Measurements from ENCODE around the gene NUP210. TPM values are rescaled to one million over a fixed set of nuclear protein-coding genes. Genes with fewer than 3 reads are reported as not detected.

NUP210 gene
- total and polyA plus RNA-seq, 2 of the 13 experiments (the other 11 are each of a cell fraction or from before 2014, with no cell fraction given), result 31.6 to 35.2 TPM

GRCh38 chr3:13352621-13353131, 67.4 kb downstream of the NUP210 start:
- intact Hi-C loops (cut with micrococcal nuclease; ENCODE audit: unreplicated experiment) (no loop called here), in situ Hi-C loops (cut with HindIII; ENCODE audit: extremely low pct_ligation_motif_present, low pct_unique_long_range_greater_than_20kb) (no loop called here)
- Histone ChIP-seq H2AFZ (ENCODE audit: low read length) (no peak overlapping the region), H3K4me2 (ENCODE audit: low read depth, low read length) (no peak overlapping the region), H3K9ac (ENCODE audit: insufficient read depth, low read depth, low read length) (no peak overlapping the region), H3K27ac (ENCODE audit: extremely low read length, insufficient read depth, low read length) (no peak overlapping the region), H3K27me3 (ENCODE audit: control insufficient read depth in 1 of 2, insufficient read depth in 2 of 2, low read length in 2 of 2) (no peaks in the 10 kb centered on the region), H3K4me3 (replicated peaks in 1 of 3; ENCODE audit: insufficient read depth in 1 of 3, low read depth in 2 of 3, low read length in 3 of 3) (no peak overlapping the region), H4K20me1 (ENCODE audit: insufficient read depth, low read length) (no peaks in the 10 kb centered on the region), H3K4me1 (ENCODE audit: insufficient read depth, low read length) (no peaks in the 10 kb centered on the region), H3K9me3 (ENCODE audit: low read length) (no peaks in the 10 kb centered on the region), H3K36me3 (replicated peaks in 1 of 2; ENCODE audit: control insufficient read depth in 1 of 2, insufficient read depth in 2 of 2, low read length in 2 of 2) (peaks cover 43 to 93% of the 10 kb centered on the region in 2 experiments), H3K79me2 (ENCODE audit: insufficient read depth, low read length) (no peaks in the 10 kb centered on the region)
- no peak for FAIRE-seq
- DNase-seq (ENCODE audit: low spot score), result no peak
- ChIA-PET CTCF (ENCODE audit: low intra/inter-chr PET ratio, low total read pairs) (no interaction called here), POLR2A (no interaction called here)
- WGBS (ENCODE audit: low lambda C conversion rate), result 93% methylated on average over 2 of the region's 7 CpGs
- BruUV-seq (replicated peaks), result no TSS peak
- no peak for ATAC-seq
- TF ChIP-seq ZBTB20 (CRISPR knock-in tag; IDR thresholded peaks at IDR 0.05; ENCODE audit: borderline replicate concordance, low read depth) (no peak), DDIT3 (CRISPR knock-in tag; IDR thresholded peaks at IDR 0.05) (no peak)
- TF ChIP-seq, protein P1, sequence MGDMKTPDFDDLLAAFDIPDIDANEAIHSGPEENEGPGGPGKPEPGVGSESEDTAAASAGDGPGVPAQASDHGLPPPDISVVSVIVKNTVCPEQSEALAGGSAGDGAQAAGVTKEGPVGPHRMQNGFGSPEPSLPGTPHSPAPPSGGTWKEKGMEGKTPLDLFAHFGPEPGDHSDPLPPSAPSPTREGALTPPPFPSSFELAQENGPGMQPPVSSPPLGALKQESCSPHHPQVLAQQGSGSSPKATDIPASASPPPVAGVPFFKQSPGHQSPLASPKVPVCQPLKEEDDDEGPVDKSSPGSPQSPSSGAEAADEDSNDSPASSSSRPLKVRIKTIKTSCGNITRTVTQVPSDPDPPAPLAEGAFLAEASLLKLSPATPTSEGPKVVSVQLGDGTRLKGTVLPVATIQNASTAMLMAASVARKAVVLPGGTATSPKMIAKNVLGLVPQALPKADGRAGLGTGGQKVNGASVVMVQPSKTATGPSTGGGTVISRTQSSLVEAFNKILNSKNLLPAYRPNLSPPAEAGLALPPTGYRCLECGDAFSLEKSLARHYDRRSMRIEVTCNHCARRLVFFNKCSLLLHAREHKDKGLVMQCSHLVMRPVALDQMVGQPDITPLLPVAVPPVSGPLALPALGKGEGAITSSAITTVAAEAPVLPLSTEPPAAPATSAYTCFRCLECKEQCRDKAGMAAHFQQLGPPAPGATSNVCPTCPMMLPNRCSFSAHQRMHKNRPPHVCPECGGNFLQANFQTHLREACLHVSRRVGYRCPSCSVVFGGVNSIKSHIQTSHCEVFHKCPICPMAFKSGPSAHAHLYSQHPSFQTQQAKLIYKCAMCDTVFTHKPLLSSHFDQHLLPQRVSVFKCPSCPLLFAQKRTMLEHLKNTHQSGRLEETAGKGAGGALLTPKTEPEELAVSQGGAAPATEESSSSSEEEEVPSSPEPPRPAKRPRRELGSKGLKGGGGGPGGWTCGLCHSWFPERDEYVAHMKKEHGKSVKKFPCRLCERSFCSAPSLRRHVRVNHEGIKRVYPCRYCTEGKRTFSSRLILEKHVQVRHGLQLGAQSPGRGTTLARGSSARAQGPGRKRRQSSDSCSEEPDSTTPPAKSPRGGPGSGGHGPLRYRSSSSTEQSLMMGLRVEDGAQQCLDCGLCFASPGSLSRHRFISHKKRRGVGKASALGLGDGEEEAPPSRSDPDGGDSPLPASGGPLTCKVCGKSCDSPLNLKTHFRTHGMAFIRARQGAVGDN (CRISPR knock-in tag; IDR thresholded peaks at IDR 0.05), result peak; percentile 26; the same call in 1 of the 2 replicates

Data from HepG2 (cell line).